GM21619 (cell line): ENCODE data around the gene APOA4.
A peak's percentile ranks its signal among the peaks of the same experiment; 100 is the strongest.

Experiments
- ATAC-seq: cut with Tn5 transposase; IDR thresholded peaks from one replicate; pipeline ENCODE4 v1.9.1; 2021; ENCODE audit not compliant: unreplicated experiment

Gene APOA4

DNA sequence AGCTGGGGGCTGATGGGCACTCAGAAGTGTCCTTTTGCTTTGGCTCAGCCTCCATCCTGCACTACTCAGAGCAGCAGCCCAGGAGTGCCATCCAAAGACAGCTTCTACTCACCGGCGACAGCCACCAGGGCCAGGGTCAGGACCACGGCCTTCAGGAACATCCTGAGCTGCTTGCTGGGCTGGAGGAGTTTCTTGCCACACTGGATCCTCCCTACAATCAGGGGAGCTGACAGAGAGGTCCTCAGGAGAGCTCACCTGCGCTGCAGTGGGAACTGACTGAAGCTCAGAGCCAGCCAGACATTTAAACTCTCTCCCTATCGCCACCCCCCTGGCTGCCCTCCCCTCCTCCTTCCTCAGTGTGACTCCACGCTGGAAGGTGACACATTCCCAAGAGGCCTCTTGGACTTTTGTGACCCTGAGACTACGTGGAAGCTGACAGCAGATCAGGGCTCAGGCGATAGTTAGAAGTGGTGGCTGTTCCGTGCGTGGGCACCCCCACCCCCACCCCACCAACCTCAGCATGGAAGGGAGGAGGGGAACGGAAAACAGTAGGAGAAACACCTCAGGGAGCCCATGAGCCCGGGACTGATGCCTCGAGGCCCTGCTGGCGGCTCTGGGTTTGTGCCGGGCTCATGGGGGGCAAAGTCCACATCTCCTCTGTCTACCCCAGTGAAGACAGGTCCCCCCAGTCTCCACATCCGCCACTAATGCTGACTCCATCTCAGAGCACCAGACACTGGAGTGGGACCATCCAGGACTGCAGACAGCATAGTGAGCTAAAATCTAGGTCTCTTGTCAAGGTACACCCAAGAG lies at the start of gene APOA4:
APOA4 (minus strand) TSS at position 274 of the 813 bp plus-strand sequence; CDS start at position 161, 113 bp downstream.
- ATAC-seq: no peak

DNA sequence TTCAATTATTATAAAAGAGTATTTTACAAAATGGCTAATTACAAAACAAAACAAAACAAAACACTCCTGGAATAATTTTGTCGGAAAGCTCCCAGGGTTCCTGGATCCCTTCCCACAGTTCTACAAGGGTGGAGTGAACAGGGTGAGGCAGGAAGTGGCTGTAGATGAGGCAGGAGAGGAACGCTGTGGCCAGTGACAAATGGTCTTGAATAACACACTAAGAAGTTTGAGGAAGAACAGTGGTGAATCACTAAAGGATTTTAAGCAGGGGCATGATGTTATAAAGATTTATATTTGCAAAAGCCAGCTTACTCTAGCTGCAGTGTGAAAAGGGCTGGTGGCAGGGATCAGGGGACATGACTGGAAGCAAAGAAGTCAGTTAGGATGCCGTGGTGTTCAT lies 48.1 kb upstream of the APOA4 start:
- no peak for ATAC-seq

DNA sequence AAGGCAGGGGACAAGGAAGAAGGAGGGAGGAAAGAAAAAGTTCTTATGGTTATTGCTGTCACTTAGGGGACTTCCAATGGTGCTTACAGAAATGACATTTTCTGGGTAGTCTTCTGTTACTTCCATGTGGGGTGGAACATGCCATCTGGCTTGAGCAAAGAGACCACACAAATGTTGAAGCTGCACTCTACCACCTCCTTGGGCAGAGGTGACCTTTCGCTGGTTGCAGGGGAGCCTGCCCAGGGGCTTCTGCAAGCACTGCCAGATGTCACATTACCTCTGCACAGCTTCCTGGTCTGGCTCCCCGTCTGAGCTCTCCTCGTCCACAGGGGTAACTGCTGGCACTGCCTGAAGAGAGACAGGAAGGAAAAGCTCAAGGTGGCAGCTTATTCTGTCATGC lies 47.0 kb upstream of the APOA4 start:
- no peak for ATAC-seq

DNA sequence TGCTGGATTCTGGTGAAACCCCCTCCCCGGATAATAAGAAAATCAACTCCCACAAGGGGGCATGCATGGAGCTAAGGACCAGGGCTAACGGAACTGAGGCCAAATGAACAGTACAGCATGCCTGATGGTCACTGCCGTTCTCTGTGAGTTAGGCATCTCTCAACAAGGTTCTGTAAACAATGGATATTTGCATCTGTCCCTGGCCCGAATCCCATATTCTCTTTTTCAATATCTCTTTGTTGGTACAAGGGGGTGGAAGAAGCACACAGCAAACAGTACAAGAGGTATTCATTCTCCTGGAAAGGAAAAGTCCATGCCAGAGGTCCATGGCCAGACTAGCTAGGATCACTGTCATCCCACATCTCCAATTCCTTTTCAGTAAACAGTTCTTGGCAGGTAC lies 46.5 kb upstream of the APOA4 start:
- no peak for ATAC-seq

DNA sequence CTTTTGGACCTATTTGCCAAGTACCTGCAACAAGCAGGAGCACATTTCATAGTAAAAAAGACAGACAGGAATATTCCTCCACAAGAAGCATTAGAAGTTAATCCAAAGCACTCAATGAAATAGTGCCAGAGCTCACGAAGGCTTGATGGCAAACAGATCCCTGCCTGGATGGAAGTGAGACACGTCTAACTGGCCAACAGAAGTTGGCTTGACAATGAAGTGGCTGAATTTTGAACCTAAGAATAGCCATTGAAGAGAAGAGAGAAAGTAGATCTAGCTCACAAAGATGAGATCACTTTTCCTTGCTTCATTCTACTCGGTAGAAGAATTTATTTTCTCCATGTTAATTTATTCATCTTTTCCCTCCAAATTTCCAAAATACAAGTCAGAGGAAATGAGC lies 45.0 kb upstream of the APOA4 start:
- no peak for ATAC-seq

DNA sequence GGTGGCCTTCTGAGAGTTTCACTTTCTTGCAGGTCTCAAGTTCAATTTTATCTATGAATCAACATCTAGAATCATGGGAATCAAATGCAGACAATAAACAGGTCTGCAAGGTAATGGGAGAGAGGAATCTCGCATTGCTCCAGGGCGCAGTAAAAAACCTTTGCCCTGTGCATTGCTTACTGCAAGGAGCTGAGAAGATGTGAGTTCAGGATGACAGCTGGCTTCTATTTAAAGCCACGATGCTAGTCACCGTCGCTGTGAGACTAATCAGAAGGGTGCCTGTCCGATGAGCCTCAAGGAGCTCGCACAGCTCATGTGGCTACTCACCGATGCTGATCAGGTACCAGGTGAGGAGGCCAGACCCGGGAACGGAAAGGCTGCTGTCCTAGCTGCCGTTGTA lies 44.5 kb upstream of the APOA4 start:
- no peak for ATAC-seq

DNA sequence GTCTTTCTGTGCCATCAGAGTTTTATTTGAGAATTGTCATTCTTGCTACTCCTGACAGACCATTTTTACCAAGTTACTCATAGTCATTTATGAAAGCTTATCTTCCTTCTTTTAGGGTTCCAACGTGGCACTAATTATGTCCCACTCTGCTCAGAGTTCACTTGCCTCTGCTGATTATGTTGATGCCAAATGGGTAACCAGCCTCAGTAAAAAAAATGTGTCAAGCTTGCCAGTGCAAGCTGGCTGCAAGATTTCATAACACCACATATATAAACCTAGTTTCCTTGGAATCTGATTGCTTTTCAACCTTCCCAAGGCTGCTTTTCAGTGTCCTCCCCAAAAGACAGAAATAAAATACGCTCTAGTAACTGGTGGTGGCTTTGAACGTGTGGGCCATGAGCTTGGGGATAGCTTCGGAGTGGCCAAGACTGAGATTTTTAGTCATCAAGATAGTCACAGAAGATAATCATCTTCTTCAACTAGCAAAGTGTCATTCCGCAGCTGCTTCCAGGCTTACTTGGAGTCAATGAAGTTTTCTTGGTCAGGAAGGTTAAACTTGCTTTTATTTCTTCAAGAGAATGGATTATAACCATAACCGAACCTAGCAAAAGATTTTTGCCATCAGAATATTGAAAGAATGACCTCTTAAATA lies 43.8 kb upstream of the APOA4 start:
- ATAC-seq: no peak

DNA sequence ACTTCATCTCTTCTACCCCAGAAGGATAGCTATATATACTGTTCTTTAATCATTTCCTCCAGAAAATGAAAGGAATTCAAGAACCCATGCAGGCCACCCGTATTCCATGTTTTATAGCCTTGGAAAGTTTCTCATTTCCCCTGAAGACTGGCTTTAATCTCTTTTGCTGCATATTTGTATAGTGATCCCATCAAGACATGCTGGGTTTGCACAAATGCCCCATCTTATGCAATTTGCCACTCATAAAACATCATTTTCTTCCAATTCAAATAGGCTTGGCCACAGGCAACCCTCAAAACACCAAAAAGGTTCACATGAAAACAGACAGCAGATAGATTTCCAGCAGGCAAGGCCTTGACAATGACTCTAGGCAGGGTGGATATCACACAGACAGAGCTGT lies 42.6 kb upstream of the APOA4 start:
- ATAC-seq: no peak

DNA sequence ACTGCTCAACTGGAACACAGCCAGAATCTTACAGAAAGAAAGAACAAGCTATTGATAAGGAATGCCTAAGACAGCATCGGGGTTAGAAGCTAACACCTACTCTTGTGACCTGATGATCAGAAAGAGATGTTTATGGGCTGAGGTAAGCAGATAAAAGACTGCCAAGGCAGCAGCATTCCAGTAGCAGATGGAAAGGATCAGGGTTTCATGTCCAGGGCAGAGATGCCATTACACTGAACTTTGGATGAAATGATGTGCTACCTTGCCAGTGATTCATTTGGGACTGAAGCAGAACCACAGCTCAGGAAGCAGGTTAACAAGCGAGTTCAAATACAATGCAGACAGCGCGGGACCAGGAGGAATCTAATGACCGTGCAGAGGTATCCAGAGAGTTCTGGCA lies 41.4 kb upstream of the APOA4 start:
- ATAC-seq: no peak

DNA sequence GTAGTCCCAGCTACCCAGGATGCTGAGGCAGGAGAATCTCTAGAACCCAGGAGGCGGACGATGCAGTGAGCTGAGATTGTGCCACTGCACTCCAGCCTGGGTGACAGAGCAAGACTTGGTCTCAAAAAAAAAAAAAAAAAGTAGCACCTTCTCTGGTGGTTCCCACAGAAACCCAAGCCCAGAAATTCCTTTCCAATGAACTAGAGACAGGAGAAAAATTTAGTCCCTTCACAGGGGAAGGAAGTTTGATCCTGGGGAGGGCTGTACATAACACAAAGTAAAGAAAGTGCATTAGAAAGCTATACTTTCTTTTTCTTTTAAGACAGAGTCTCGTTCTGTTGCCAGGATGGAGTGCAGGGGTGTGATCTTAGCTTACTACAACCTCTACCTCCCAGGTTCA lies 39.8 kb upstream of the APOA4 start:
- no peak for ATAC-seq

DNA sequence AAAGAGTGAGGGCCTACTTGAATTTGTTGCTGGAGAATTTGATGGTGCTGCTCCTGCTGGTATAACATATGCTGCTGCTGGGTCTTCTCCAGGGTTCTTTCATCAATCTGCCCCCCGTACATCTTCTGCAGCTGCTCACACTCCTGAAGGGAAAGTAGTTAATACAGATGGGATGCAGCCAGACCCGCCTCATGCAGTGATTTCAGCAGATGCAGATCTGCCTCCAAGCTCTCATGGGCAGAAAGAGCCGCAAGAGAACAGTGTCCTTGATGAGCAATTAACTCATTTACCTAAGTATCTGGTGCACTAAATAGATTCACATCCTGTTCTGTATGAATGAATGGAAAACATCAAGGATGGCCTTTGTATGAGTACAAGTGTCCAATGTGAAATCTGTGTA lies 39.1 kb upstream of the APOA4 start:
- no peak for ATAC-seq

DNA sequence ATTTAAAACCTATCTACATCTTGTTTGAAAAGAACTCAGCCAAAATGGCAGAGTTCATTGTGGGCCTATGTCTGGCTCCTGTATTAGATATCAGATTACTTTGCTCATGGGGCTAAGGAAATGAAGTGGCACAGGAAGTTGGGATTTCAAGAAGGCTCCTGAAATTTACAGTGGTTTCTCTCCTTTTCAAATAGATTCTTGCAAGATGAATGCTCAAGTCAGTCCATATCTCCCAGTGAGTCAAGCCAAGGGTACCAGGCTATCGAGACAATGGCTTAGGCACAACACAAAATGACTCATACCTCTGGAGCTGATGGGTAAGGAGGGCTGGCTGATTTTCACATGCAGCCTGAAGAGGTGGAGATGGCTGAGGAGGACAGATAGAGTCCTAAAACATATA lies 38.4 kb upstream of the APOA4 start:
- ATAC-seq: no peak

DNA sequence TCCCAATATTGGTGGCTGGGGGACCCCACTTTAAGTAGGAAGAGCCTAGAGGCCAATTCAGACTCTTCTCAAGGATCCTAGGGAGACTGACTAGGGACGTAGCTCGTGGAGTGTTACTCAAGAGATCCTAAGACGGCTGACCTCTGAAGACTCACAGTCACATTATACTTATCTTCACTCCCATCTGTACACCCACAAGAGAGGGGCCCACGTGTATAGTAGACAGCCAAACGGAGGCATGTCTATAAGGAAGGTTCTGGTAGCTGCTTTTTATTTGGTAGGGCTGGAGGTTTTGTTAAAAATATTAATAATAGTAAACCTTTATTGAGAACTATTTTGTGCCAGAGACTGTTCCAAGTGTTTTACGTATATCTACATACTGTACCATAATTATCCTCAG lies 37.2 kb upstream of the APOA4 start:
- ATAC-seq: no peak

DNA sequence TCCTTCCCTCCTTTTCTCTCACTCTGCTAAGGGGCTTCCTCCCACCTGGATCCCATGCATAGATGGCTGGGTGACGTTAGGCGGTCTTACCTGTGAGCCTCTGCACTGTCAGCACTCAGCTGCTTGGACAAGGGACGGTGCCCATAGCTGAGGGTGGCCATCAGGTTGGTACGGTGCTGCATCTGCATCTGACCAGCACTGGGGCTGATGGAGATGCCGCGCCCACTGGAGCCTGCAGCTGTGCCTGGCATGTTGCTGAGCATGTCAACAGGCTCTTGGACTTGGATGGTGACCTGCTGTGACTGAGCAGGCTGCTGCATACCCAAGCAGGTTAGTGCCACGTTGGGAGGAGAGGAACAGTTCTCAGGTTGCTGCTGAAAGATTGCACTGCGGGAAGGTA lies 36.1 kb upstream of the APOA4 start:
- ATAC-seq: no peak

DNA sequence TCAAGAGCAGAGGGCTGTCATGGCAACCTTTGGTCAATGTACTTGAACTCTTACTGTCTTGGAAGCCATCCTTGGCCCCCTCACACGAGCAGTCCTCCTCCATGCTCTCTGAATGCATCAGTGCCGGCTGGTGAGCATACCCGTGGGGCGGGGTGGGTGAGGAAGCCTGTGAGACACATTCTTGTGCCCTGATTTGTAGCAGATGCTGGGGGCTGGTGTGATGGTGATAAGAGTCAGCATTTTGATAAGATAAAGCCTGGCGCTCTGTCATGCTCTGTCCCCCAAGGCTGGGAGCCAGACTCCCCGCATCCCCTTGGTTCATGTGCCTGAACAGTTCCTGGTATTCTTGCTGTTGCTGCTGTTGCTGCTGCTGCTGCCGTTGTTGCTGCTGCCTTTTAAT lies 34.8 kb upstream of the APOA4 start:
- ATAC-seq: no peak

DNA sequence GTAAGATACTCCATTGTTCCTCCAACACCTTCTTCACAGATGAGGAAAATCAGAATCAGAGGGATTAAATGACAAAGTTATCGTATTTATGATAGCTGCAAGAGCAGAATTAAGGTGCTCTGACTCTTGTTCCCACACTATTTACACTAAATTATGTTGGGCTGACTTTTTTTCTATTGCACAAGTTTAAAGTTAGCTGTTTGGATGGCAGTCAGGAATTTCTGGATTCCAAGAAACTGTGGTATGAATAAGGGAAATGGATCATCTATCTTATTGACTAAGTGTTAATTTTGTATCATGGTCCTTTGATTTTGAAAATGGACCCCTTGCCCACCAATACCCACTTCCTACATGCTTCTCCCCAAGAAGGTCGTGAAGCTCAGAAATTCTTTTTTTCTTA lies 34.2 kb upstream of the APOA4 start:
- ATAC-seq: no peak

DNA sequence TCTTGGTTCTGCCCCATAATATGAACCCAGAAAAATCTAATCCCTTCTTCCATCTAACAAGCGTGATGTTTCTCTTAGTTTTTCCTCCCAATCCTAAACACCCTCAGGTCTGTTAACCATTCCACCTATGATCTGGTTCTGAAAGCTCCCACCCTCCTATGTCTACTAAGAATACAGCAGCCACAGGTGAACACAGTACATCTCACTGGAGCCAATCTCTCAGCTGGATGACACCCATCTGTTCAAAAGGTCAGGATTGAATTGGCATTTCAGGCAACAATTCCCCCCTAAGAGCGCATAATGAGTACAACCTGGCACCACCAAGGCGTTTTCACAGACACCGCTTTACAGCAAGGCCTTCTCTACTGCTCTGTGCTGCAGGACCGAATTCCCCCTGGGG lies 33.3 kb upstream of the APOA4 start:
- ATAC-seq: no peak

DNA sequence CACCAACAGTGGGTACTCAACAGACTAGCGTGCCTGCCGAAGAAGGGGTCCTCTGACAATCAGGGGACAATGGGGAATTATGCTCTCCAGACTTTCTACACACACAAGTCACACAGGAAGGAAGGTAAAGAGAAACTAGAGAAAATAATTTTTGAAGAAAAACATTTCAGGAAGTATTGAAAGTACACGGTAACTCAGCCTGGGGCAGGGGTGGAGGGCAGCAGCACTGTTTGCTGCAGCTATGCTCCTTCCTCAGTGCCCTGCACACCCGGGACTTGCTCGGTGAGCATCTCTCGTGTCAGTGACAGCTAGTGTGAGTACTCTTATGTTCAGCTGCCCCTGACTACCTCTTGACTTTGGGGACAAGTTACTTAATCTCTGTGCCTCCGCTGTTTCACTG lies 32.3 kb upstream of the APOA4 start:
- no peak for ATAC-seq

DNA sequence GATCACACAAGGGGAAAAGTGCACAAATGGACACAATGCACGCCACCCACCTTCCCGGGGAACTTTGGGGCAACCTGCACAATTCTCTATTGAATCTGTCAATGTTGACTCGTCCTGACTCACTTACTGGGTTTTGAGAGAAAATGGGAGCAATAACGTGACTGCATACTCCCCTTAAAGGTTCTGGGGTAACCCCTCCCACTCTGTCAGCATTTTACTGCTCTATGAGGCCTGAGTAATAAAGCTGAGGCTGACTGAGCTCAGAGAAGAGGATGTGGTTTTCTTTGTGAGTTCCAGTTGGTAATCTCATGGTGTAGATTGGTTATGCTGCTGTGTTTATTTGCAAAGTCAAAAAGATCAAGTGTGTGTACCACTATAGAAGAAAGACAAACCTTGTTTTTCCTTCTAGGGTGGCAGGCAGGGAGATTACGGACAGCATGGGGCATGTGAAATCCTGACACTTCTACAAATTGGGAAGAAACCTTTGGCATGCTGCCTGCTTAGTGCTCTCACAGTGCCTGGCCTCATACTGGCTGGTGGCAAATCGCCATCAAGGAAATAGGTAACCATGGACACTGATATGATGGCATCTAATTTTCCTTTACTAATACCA lies 30.5 kb upstream of the APOA4 start:
- ATAC-seq: peak; percentile 98

DNA sequence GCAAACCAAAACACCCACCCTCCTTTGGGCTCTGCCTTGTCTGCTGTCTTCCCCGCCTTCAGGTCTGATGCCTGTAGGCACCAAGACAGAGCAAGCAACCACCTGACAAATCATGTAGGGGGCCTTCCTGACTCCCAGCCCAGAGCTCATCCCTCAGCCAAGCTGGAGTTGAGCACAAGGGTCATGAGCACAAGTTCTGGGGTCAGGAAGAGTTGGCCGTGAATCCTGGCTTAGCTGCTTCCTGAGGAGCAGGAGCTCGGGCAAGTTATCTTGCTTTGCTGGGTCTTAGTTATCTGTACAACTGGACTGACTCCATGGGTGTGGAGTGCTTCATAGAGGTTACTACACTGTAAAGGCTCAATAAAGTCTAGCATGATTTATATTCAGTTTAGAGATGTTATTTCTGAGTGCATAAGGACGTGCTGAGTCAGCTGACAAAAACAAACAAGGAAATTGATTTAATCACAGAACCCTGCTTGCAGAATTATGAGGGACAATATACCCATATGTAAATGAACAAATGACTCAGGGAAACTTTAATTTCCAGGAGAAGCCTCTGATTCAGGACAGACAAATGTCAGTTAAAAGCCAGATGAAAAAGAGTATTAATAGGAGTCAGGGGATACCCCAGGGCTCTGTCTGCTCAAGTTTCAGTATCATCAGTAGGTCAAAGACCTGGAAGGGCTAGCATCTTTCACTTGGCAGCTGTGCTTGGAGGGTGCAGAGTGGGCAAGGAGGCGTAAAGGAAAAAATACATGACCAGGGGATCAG lies 29.3 kb upstream of the APOA4 start:
- no peak for ATAC-seq

DNA sequence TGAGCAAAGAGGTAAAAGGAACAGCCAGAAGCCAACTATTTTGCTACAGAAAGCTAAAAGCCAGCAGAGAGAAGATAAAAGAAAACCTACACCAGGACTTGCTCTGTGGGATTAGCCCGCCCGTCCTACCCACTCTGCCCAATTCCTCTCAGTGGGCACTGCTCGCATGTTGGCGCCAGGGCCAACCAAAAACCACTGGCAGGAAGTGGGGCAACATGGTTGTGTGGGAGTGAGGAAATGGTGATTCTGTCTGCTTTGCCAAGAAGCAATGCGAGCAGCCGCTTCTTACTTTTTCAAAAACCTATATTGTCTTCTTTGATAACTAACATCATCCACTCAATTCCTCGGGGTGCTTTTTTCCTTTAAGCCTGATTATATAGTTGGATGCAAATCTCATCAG lies 28.5 kb upstream of the APOA4 start:
- no peak for ATAC-seq

DNA sequence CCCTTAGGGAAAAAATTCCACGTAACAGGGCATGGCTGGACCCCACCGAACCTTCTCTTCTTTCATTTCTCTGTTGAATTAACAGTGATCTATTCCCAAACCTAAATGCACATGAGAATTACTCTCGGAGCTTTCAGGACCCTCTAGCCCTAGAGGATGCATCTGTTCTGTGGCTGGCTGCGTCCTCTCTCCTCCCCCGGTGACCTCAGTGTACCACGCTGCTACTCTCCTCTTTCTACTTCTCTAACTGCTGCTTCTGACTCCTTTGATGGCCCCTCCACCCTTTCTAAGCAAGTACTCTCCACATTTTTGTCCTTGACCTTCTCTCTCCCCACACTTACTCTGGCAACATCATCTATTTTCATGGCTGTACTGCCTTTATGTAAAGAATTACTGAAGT lies 26.4 kb upstream of the APOA4 start:
- ATAC-seq: no peak
